ENCODE results near the gene YWHAB. TPM values are rescaled to one million over a fixed set of nuclear protein-coding genes. Genes with fewer than 3 reads are reported as not detected.

The YWHAB gene
- total RNA-seq, 2 donors from 2014 or later, result 183 to 193 TPM

DNA sequence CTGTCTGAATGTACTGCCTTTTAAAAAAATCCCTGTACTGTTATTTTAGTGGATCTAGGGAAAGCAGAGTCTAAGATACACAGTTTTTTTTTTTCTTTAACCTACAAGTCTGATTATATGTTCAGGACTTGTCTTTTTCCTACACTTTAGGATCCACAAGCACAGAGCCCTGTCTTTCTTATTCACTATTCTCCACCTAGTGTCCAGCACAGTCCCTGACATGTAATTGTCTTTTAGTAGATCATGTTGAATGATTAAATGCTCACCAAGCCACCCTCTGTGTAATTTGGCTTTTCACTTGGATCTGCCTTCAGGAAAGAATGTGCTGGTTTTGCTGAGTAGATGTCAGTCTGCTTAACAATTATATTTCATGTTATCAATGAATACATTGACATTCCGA is 35.8 kb upstream of the YWHAB start:
- Histone ChIP-seq H3K36me3 (ENCODE audit: control insufficient read depth, insufficient read depth, low read length) (no peaks in the 10 kb centered on the region), H3K4me3 (ENCODE audit: low read length) (no peak overlapping the region), H3K9ac (ENCODE audit: extremely low read depth, low read length, poor library complexity, severe bottlenecking) (no peak overlapping the region), H3K27me3 (ENCODE audit: control insufficient read depth, insufficient read depth, low read length, poor library complexity, severe bottlenecking) (no peaks in the 10 kb centered on the region), H3K4me1 (ENCODE audit: control insufficient read depth, insufficient read depth, low read length) (peaks cover 7% of the 10 kb centered on the region), H3K27ac (ENCODE audit: low read depth, low read length) (no peak overlapping the region), H3K9me3 (ENCODE audit: control insufficient read depth, low read length) (no peaks in the 10 kb centered on the region)
- Mint-ChIP-seq H3K4me1 (peaks cover 5% of the 10 kb centered on the region), H3K4me3 (no peak overlapping the region), H3K36me3 (ENCODE audit: low read depth) (no peaks in the 10 kb centered on the region), H3K27me3 (ENCODE audit: insufficient read depth) (peaks cover 4% of the 10 kb centered on the region), H3K9me3 (peaks cover 5% of the 10 kb centered on the region), H3K27ac (no peak overlapping the region)
- WGBS, 2 experiments (ENCODE audit: insufficient coverage in 1 of 2, insufficient read length in 1 of 2), result 100% methylated on average over 1 of the region's 1 CpG
- DNase-seq, result no peak
- TF ChIP-seq, protein P1, sequence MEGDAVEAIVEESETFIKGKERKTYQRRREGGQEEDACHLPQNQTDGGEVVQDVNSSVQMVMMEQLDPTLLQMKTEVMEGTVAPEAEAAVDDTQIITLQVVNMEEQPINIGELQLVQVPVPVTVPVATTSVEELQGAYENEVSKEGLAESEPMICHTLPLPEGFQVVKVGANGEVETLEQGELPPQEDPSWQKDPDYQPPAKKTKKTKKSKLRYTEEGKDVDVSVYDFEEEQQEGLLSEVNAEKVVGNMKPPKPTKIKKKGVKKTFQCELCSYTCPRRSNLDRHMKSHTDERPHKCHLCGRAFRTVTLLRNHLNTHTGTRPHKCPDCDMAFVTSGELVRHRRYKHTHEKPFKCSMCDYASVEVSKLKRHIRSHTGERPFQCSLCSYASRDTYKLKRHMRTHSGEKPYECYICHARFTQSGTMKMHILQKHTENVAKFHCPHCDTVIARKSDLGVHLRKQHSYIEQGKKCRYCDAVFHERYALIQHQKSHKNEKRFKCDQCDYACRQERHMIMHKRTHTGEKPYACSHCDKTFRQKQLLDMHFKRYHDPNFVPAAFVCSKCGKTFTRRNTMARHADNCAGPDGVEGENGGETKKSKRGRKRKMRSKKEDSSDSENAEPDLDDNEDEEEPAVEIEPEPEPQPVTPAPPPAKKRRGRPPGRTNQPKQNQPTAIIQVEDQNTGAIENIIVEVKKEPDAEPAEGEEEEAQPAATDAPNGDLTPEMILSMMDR (conservative IDR thresholded peaks at IDR 0.05), result peak; percentile 53

DNA sequence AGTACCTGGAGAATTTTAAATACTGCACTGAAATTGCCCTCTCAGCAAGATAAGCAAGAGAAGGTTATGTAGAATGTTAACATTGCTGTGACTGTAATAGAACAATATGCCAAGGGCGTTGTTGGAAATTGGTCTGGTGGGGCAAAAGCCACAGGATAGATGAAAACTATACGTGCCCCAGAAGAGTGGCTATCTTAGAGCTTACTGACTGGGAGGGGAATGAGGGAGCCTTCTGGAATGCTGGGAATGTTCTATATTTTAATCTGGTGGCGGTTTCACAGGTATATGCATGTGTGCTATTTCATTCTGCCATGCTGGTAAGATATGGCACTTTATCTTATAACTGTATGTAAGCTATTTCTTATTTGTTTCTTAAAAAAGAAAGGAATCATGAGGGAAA is 35.2 kb upstream of the YWHAB start:
- Histone ChIP-seq H3K9me3 (ENCODE audit: control insufficient read depth, low read length) (no peaks in the 10 kb centered on the region), H3K4me1 (ENCODE audit: control insufficient read depth, insufficient read depth, low read length) (peaks cover 7% of the 10 kb centered on the region), H3K27me3 (ENCODE audit: control insufficient read depth, insufficient read depth, low read length, poor library complexity, severe bottlenecking) (no peaks in the 10 kb centered on the region), H3K27ac (ENCODE audit: low read depth, low read length) (no peak overlapping the region), H3K4me3 (ENCODE audit: low read length) (no peak overlapping the region), H3K36me3 (ENCODE audit: control insufficient read depth, insufficient read depth, low read length) (no peaks in the 10 kb centered on the region), H3K9ac (ENCODE audit: extremely low read depth, low read length, poor library complexity, severe bottlenecking) (no peak overlapping the region)
- Mint-ChIP-seq H3K27ac (no peak overlapping the region), H3K9me3 (peaks cover 5% of the 10 kb centered on the region), H3K36me3 (ENCODE audit: low read depth) (no peaks in the 10 kb centered on the region), H3K4me1 (peaks cover 5% of the 10 kb centered on the region), H3K4me3 (no peak overlapping the region), H3K27me3 (ENCODE audit: insufficient read depth) (peaks cover 4% of the 10 kb centered on the region)
- 71 to 87% methylated on average over 1 to 3 of the region's 3 CpGs for WGBS, 2 experiments (ENCODE audit: insufficient coverage in 1 of 2, insufficient read length in 1 of 2)
- DNase-seq, result no peak
- TF ChIP-seq, protein P1 (conservative IDR thresholded peaks at IDR 0.05), result no peak

DNA sequence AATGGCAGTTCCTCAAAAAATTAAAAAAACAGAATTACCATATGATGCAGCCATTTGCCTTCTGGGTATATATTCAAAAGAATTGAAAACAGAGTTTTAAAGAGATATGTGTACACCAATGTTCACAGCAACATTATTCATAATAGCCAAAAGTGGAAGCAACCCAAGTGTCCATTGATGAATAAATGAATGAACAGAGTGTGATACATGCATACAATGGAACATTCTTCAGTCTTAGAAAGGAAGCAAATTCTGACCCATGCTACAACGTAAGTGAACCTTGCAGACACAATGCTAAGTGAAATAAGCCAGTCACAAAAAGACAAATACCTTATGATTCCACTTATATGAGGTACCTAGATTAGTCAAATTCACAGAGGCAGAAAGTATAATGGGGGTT is 34.7 kb upstream of the YWHAB start:
- DNase-seq, result no peak
- H3K9me3 Mint-ChIP-seq, result peaks cover 3% of the 10 kb centered on the region
- H3K4me1 Mint-ChIP-seq, result peaks cover 5% of the 10 kb centered on the region
- H3K27me3 ChIP-seq (ENCODE audit: control insufficient read depth, insufficient read depth, low read length, poor library complexity, severe bottlenecking), result no peaks in the 10 kb centered on the region
- TF ChIP-seq, protein P1 (conservative IDR thresholded peaks at IDR 0.05), result no peak
- H3K9me3 ChIP-seq (ENCODE audit: control insufficient read depth, low read length), result no peaks in the 10 kb centered on the region
- no peak overlapping the region for H3K4me3 Mint-ChIP-seq
- H3K36me3 Mint-ChIP-seq (ENCODE audit: low read depth), result no peaks in the 10 kb centered on the region
- H3K36me3 ChIP-seq (ENCODE audit: control insufficient read depth, insufficient read depth, low read length), result no peaks in the 10 kb centered on the region
- no peak overlapping the region for H3K4me3 ChIP-seq (ENCODE audit: low read length)
- H3K27me3 Mint-ChIP-seq (ENCODE audit: insufficient read depth), result peaks cover 4% of the 10 kb centered on the region
- peaks cover 7% of the 10 kb centered on the region for H3K4me1 ChIP-seq (ENCODE audit: control insufficient read depth, insufficient read depth, low read length)
- H3K27ac Mint-ChIP-seq, result no peak overlapping the region
- no peak overlapping the region for H3K27ac ChIP-seq (ENCODE audit: low read depth, low read length)
- H3K9ac ChIP-seq (ENCODE audit: extremely low read depth, low read length, poor library complexity, severe bottlenecking), result no peak overlapping the region
- WGBS, 2 experiments (ENCODE audit: insufficient coverage in 1 of 2, insufficient read length in 1 of 2), result 100% methylated on average over 1 of the region's 1 CpG; no CpG with 5 or more reads in 1 of the 2 experiments

Measured in endodermal cell (in vitro differentiated cells).